Measurements from ENCODE around the gene SET. TPM values are rescaled to one million over a fixed set of nuclear protein-coding genes. Genes with fewer than 3 reads are reported as not detected.

The SET gene
- total and polyA plus RNA-seq, 2 of the 8 experiments (the other 6 are each of a cell fraction or from before 2014, with no cell fraction given), result 466 to 1,345 TPM

DNA sequence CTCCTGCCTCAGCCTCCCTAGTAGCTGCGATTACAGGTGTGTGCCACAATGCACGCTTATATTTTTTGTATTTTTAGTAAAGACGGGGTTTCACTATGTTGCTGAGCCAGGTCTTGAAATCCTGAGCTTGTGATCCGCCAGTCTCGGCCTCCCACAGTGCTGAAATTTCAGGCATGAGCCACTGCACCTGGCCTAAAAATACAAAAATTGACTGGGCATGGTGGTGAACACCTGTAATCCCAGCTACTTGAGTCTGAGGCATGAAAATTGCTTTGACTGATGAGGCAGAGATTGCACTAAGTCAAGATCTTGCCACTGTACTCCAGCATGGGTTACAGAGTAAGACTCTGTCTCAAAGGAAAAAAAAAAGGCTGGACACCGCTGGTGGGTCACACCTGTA, 19.2 kb upstream of the SET start (continued):
- TF ChIP-seq CHD1 (IDR thresholded peaks at IDR 0.05; ENCODE audit: low read depth, low read length) (no peak), SRF (IDR thresholded peaks at IDR 0.05; ENCODE audit: low read depth, low read length) (no peak), ATF2 (IDR thresholded peaks at IDR 0.05; ENCODE audit: low read length) (no peak), CBX8 (IDR thresholded peaks at IDR 0.05; ENCODE audit: borderline replicate concordance, low read depth, low read length) (no peak), MAFK (IDR thresholded peaks at IDR 0.05; ENCODE audit: low read depth, low read length) (no peak), SIX5 (IDR thresholded peaks at IDR 0.05; ENCODE audit: low read depth, low read length) (no peak)

Data from H1 (cell line).